ENCODE data around the gene TUBB2B. TPM values are rescaled to one million over a fixed set of nuclear protein-coding genes. Genes with fewer than 3 reads are reported as not detected.

TUBB2B gene
- total RNA-seq, 6 donors from 2014 or later: 0.67 to 4.1 (median 1.7) TPM; not detected in 1

GRCh38 chr6:3175715-3176402 is 51.6 kb downstream of the TUBB2B start:
- DNase-seq (no peak), ATAC-seq (ENCODE audit: low FRiP score in 2 of 2) (peak; percentile 9 to 44)
- no peak overlapping the region for H3K27ac ChIP-seq
- H3K9me3 ChIP-seq: no peaks in the 10 kb centered on the region
- 62 to 63% methylated on average over 10 to 11 of the region's 11 CpGs for WGBS, 2 donors
- H3K4me3 ChIP-seq: no peak overlapping the region
- no peaks in the 10 kb centered on the region for H3K36me3 ChIP-seq
- H3K27me3 ChIP-seq: no peaks in the 10 kb centered on the region
- TF ChIP-seq EP300 (IDR thresholded peaks at IDR 0.05) (no peak), POLR2A (IDR thresholded peaks at IDR 0.05) (no peak), CTCF (IDR thresholded peaks at IDR 0.05) (no peak), POLR2AphosphoS5 (IDR thresholded peaks at IDR 0.05) (no peak)
- no peaks in the 10 kb centered on the region for H3K4me1 ChIP-seq

Other genes starting within 250 kb of the TUBB2B start
- gene NQO2, start 227.8 kb downstream of the TUBB2B start, total RNA-seq: 10 to 100 TPM; 10.6 to 34.3 (median 18.6) TPM
- 10 to 100 TPM; 20.6 to 35.6 (median 26.6) TPM for gene RIPK1, start 159.2 kb downstream of the TUBB2B start, total RNA-seq
- gene BPHL, start 108.9 kb downstream of the TUBB2B start, total RNA-seq: 10 to 100 TPM in 3 of 6 donors, 1 to 10 TPM in 3; 6.3 to 16.8 (median 11.2) TPM
- 10 to 100 TPM in 5 of 6 donors, 1 to 10 TPM in 1; 6.3 to 29.5 (median 15.1) TPM for gene TUBB2A, start 70.1 kb downstream of the TUBB2B start, total RNA-seq
- 10 to 100 TPM; 17.0 to 24.5 (median 22.9) TPM for gene PSMG4, start 31.3 kb upstream of the TUBB2B start, total RNA-seq
- gene SLC22A23, start 229.4 kb upstream of the TUBB2B start, total RNA-seq: 10 to 100 TPM; 18.2 to 73.1 (median 28.3) TPM

Measured in upper lobe of left lung (tissue), 6 donors.